ENCODE measurements around the gene EDEM1.

EDEM1 gene

DNA sequence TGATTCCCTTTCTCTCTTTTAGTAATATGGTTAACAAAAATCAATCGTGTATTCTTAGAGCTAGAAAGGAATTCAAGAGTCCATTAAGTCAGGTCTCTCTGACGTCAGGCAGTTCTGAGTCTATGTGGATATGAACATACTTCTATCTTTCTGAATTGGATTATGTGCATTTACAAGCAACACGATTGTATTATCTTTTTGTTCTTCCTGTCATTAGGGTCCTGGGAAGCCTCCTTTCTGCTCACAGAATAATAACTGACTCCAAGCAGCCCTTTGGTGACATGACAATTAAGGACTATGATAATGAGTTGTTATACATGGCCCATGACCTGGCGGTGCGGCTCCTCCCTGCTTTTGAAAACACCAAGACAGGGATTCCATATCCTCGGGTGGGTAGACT, 14.0 kb downstream of the EDEM1 start:
- DNase-seq: no peak

DNA sequence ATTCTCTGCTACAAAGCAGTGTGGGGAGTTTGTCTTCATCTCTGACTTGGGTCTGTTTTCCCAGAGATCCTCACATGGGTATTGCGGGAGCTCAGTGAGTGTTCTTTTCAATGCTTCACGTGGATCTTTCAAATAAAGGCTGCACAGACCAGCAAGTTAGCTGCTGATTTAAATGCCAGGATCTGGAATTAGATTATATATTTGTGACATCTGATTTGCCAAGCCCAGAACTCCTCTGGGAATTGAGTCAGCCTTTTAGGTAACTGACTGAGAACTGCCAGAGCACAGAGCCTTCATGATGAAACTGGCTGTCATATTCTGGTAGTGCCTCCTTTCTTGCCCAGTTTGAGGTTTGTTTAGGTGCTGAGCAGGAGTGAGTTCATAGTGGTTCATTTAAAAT, 14.7 kb downstream of the EDEM1 start:
- no peak for DNase-seq

GRCh38 chr3:5205165-5205941, 17.8 kb downstream of the EDEM1 start:
- peak; percentile 46 for DNase-seq

DNA sequence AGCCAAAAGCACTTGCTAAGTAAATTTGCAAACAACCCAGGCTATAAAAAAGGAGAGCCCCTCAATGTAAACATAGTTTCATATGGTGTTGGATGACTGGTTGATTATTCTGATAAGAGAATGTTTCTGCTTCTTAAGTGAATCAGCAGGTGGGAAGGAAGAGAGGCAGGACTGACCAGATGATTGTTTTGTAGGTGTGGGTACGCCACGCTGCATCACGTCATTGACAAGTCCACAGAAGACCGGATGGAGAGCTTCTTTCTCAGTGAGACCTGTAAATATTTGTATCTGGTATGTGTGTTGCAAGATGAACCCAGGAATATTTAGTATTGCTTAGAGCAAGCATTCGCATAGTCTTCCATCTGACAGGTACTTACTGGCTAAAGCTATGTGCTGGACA, 23.4 kb downstream of the EDEM1 start:
- no peak for DNase-seq

GRCh38 chr3:5212628-5213573, 25.4 kb downstream of the EDEM1 start:
- DNase-seq: no peak

DNA sequence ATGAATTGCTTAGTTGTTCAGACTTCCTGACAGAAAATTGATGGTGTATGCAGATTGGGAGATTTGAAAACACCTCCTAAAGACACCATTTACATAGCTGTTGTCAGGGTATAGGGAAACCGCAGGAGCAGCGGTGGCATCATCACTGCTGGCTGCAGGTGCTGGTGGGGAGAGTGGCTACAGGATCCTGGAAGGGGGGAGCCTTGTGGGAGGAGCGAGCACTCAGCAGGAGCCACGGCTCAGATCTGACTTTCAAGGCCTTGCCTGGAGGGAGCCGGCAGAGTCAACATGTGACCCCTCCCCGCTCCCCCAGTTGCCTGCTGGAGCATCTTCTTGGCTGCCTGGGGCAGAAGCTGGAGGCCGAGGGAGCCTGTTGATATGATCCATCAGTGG, 26.1 kb downstream of the EDEM1 start:
- no peak for DNase-seq

DNA sequence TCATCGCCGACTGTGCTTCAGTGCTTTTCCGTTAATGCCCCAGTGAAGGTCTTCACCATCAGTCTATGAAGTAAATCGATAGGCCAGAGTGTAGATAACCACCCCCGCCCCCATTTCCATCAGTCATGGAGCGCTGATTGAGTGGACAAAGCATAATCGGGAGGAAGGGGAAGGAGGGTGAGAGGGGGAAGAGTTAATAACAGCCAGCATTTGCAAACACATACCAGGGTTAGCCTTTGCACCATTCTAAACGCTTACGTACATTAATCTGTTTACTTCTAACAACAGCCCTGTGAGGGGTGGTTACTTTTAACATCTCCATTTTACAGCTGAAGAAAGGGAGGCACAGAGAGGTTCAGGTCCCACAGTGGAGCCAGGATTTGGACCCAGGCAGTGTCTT, 26.8 kb downstream of the EDEM1 start:
- no peak for DNase-seq

DNA sequence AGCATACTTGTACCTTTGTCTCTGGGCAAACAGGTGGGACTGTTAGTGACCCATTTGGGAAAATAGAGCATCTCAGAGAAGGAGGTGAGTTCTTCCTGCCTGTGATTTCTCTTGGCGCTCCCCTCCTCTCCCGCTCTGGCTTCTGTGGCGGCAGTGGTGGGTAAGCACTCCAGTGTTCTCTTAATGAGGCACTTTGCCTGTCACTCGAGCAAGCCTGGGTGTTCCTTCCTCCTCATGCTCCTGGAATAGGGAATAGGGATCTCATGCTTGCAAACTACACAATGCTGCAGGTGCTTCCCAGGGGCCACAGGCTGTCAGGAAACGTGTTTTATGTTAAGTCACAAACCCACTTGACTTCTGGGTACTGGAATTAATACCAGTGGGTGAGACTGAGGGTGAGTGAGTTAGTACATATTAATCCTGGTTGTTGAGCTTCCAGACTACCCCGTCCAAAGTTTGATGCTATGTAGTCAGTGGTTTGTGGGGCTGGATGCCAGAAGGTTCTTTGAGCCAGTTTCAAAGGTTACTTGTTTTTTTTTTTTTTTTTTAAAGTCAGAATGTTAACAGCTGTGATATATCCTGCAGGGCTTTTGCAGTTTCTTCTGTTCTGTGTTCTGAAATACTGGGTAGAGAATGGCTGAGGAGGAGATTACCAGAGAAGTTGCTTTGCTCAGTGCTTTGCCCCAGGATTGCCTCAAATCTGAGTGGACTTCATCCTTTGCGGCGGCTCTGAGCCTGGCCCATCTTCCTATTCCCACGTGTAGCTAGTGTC, 30.5 kb downstream of the EDEM1 start:
- DNase-seq: no peak

GRCh38 chr3:5218815-5219214, 31.3 kb downstream of the EDEM1 start:
- no peak for DNase-seq

- no peak for DNase-seq
Measured at GRCh38 chr3:5219216-5219615, 31.7 kb downstream of the EDEM1 start.

GRCh38 chr3:5220193-5220592, 32.7 kb downstream of the EDEM1 start:
- no peak for DNase-seq

GRCh38 chr3:5220667-5221431, 33.3 kb downstream of the EDEM1 start:
- no peak for DNase-seq

DNA sequence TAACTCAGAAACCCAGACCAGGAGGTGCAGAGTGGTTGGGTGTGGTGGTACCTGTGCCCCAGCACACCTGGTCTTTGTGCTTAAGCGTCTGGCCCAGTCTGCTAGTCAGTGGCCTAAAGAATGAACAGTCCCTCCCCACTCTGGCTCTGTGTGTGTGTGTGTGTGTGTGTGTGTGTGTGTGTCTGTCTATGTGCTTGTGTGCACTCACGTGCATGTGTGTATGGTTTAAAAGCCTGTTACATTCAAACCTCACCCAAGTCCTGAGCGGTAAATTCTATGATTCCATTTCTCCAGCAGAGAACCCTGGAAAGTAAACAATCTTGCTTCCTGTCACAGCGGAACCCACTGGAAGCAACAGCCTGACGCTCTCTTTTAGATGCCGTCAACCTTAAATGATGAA, 34.2 kb downstream of the EDEM1 start:
- DNase-seq: no peak

DNA sequence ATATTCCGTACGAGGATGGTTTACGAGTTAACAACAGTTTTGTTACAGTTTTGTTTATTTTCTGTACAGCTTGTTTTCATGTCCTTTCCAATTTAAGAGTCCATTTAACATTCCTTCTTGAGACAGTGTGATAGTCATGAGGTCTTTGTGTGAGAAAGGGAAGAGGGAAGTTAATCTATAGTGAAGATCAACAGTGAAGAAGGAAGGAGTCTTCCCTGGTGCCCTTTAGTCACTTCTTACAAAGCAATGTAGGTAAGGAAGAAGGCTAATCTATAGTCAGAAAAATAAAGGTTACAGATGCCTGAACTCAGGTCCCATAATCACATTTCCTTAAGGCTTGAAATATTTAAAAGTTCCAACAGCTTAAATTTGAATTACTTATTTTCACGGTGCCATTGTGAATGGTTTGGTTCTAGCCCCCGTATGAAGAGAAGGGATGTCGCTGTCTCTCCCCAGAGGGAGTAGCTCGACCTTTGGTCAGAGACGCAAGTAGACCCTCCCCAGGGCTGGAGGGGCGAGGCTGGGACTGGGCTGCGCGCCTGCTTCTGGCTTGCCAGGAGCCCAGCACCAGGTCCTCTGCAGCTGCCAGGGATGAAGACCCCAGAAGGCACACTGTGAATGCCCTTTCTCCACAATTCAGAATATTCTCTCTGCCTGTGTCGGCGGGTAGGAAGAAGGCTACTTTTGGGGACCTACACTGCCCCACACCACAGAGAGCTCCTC, 34.9 kb downstream of the EDEM1 start:
- no peak for DNase-seq

GRCh38 chr3:5226783-5227182, 39.3 kb downstream of the EDEM1 start:
- DNase-seq: peak; percentile 39

DNA sequence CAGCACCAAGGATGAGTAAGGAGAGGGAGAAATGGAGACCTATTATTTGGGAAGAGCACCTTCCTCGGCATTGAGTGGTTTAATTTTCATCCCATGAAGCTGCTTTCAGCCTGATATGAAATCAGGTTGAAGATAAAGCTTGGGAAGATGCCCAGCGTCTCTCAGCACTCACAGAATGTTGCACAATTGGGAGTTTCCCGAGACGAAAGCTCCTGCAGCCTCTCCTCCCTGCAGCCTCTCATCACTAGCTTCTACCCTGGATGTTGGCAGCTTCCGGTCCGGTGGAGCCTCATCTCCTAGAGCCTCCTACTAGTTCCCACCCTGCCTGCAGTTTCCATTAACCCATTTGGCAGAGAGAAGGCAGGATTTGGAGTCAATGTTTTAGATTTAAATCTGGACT, 40.3 kb downstream of the EDEM1 start:
- DNase-seq: no peak

DNA sequence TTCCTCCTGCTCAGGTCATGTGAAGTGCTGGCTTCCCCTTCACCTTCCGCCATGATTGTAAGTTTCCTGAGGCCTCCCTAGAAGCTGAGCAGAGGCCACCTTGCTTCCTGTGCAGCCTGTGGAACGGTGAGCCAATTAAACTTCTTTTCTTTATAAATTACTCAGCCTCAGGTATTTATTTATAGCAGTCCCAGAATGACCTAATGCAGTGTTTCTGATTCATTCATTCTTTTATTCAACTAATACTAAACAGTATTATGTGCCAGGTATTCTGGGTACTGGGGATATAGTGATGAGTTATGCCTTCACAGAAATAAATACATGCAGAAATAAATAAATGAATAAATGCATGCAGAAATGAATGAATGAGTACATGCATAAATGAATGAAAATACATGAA, 41.9 kb downstream of the EDEM1 start:
- DNase-seq: no peak

DNA sequence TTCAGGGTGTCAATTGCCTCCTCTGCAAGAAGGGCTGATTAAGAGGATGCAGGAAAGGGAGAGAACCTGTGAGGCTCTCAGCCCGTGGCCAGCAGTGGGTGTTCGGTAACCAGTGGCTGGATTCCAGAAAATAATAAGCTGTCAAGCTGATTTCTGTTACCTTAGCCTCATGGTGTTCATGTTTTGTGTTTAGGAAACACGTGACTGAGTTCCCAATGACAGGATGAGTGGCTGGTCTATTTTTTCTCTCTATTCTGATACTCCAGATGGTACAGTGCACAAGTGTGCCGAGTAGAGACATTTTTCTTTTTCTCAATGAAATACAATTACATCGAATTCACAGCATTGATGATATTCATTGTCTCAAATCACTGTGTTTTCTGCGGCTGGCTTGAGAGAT, 43.6 kb downstream of the EDEM1 start:
- no peak for DNase-seq

- no peak for DNase-seq
Measured at GRCh38 chr3:5231487-5231886, 44.0 kb downstream of the EDEM1 start.

- no peak for DNase-seq
Measured at GRCh38 chr3:5232570-5232969, 45.1 kb downstream of the EDEM1 start.

- DNase-seq: no peak
Measured at GRCh38 chr3:5233026-5233425, 45.5 kb downstream of the EDEM1 start.

- no peak for DNase-seq
Measured at GRCh38 chr3:5235655-5236054, 48.1 kb downstream of the EDEM1 start.

Data from suppressor macrophage treated with lipopolysaccharide for 4 hours (primary cell).